Heart right ventricle (tissue), 16 donors: ENCODE measurements around the gene ABHD2. TPM values are rescaled to one million over a fixed set of nuclear protein-coding genes. Genes with fewer than 3 reads are reported as not detected.

Experiments used
- ATAC-seq, 8 donors: fragments of 200-7000 bp; cut with Tn5 transposase; one replicate each; pipeline ENCODE4 v1.9.1; 2020; ENCODE audit warnings: mild to moderate bottlenecking in 8 of 8, moderate library complexity in 8 of 8, moderate number of reproducible peaks in 1 of 8
- DNase-seq, 2 donors: peaks; one replicate each; pipeline ENCODE4 v3.0.0-alpha.2; 2020
- H3K27ac ChIP-seq, 10 donors: fragments of 200-600 bp; sonication (generic) in 2 of 10; one replicate each; pipeline versions ENCODE4 v1.5.0 to v1.8.0; 2020 to 2022; ENCODE audit warnings: mild to moderate bottlenecking in 3 of 10
- H3K27me3 ChIP-seq, 7 donors: fragments of 200-600 bp; one replicate each; pipeline ENCODE4 v1.8.0; 2021 to 2022; ENCODE audit warnings: mild to moderate bottlenecking in 2 of 7
- H3K36me3 ChIP-seq, 9 donors: fragments of 200-600 bp; sonication (generic) in 1 of 9; one replicate each; pipeline versions ENCODE4 v1.5.0 to v1.8.0; 2020 to 2022; ENCODE audit warnings: mild to moderate bottlenecking in 2 of 9
- H3K4me1 ChIP-seq, 9 donors: fragments of 200-600 bp; sonication (generic) in 1 of 9; one replicate each; pipeline versions ENCODE4 v1.5.0 to v1.8.0; 2020 to 2022; ENCODE audit warnings: mild to moderate bottlenecking in 4 of 9
- H3K4me3 ChIP-seq, 10 donors: fragments of 200-600 bp; sonication (generic) in 2 of 10; one replicate each; pipeline versions ENCODE4 v1.5.0 to v1.8.0; 2020 to 2022; ENCODE audit warnings: mild to moderate bottlenecking in 7 of 10, moderate library complexity in 2 of 10
- H3K9me3 ChIP-seq, 11 donors: fragments of 200-600 bp in 10 of 11; sonication (generic) in 2 of 11; one replicate each; pipeline versions ENCODE4 v1.5.0 to v1.8.0; 2013 to 2022; ENCODE audit warnings: mild to moderate bottlenecking in 2 of 11, control low read depth in 1 of 11, moderate library complexity in 1 of 11
- CTCF ChIP-seq, 9 donors: fragments of 200-600 bp; sonication (generic) in 2 of 9; IDR thresholded peaks; one replicate each; pipeline versions ENCODE4 v1.5.0 to v1.8.0; 2021 to 2022; ENCODE audit warnings: antibody characterized with exemption in 9 of 9, mild to moderate bottlenecking in 5 of 9, moderate library complexity in 1 of 9
- WGBS, 2 donors: extraction: QIAGEN DNeasy Blood & Tissue Kit; methylation state at CpG; one replicate each; pipeline ENCODE4 v1.1.7; 2013; ENCODE audit warnings: inconsistent platforms in 1 of 2; 5-methylcytosine and 5-hydroxymethylcytosine counted together
- intact Hi-C, 10 donors: fragments of 100-400 bp; cut with DNase I; formaldehyde crosslinking; loops; one replicate each; pipeline versions ENCODE4 v1.11.1 to v1.14.2; 2022
- long read RNA-seq, 3 donors: library from polyadenylated mRNA; unstranded; transcript quantifications; one replicate each; pipeline ENCODE4 v2.0.0, GENCODE V29; 2020 to 2021
- polyA plus RNA-seq, 2 donors: library from polyadenylated mRNA; stranded (reverse); fragments of 200-250 nt; gene quantifications; one replicate each; pipeline ENCODE4 v1.2.3, GENCODE V29; 2013
- total RNA-seq, 10 donors: library from RNA; stranded (reverse); fragmentation: NEBNext Ultra II Directional in 3 of 10; extraction: Animal tissue kit (Norgen Biotek cat#: 25700) in 3 of 10; gene quantifications; one replicate each; pipeline versions ENCODE4 v1.2.1 to v1.2.4, GENCODE V29; 2021 to 2023
- donor health status: Arrhythmogenic right ventricular cardiomyopathy.
- donor health status: ischemic (EF 13 %, LVEDD 7.1; RV severe dilation, severe dysfunction).
- donor health status: healthy with polysubstance abuse.
- donor health status: DM: no; HTN: yes; CAD: no.
- donor health status: DM: no; HTN: no; CAD: no.
- donor health status: ischemic (EF 25% LVEDD 6.9; RV normal size, moderate dysfunction).
- donor health status: ischemic (EF 25% LVEDD 5.7; RV mildly dilated, moderate dysfunction).
- donor health status: healthy.
- donor health status: DM: yes; HTN: yes; CAD: no.
- donor health status: Ischemic cardiomyopathy.
- donor health status: ischemic (EF 35%, LVEDD 5.7; RV mildly dilated, moderate dysfunction).
- donor health status: nonischemic (EF 11% LVEDD 7.7; RV severe dilation, severe dysfunction).
- donor health status: DM: yes; HTN: yes; CAD: no.
- donor health status: PGD.
- donor health status: ischemic (EF 29% LVEDD 5.4; RV normal size, mild dysfunction).
- donor health status: nonischemic (EF 23%, LVEDD 6.1; RV moderate dilation, normal function).

ABHD2 gene
- total RNA-seq (100 to 1,000 TPM in 8 of 10 donors, 10 to 100 TPM in 2; 74.9 to 201 (median 123) TPM), polyA plus RNA-seq (10 to 100 TPM in 1 of 2 donors, 1 to 10 TPM in 1; 9.1 to 41.6 TPM)
- long read RNA-seq, donor 1, full-length matches to known transcripts, result 11 of 49 reads
- long read RNA-seq, donor 1, partial matches to known transcripts, result 6 of 49 reads
- long read RNA-seq, donor 1, other reads (novel, unspliced or antisense), result 32 of 49 reads
- long read RNA-seq, donor 2, full-length matches to known transcripts, result 7 of 48 reads
- long read RNA-seq, donor 2, partial matches to known transcripts, result 2 of 48 reads
- long read RNA-seq, donor 2, other reads (novel, unspliced or antisense), result 39 of 48 reads
- long read RNA-seq, donor 3, full-length matches to known transcripts, result 32 of 171 reads
- long read RNA-seq, donor 3, partial matches to known transcripts, result 33 of 171 reads
- long read RNA-seq, donor 3, other reads (novel, unspliced or antisense), result 106 of 171 reads

GRCh38 chr15:89087830-89088604 lies at the start of gene ABHD2:
TSS of gene ABHD2 (plus strand) at chr15:89088456. CDS start at chr15:89116328, 27,872 bp downstream.
- 0 to 1% methylated on average over 51 of the region's 51 CpGs for WGBS, 2 donors

GRCh38 chr15:89039142-89039541 lies 49.1 kb upstream of the ABHD2 start:
- Histone ChIP-seq H3K27ac (no peak overlapping the region), H3K9me3 (no peaks in the 10 kb centered on the region), H3K4me3 (no peak overlapping the region), H3K27me3 (no peaks in the 10 kb centered on the region), H3K4me1 (peaks cover 0 to 5% (median 0%) of the 10 kb centered on the region in 9 donors), H3K36me3 (no peaks in the 10 kb centered on the region)
- DNase-seq (no peak), ATAC-seq (no peak)
- no peak for TF ChIP-seq CTCF (IDR thresholded peaks at IDR 0.05)
- intact Hi-C loops, result no loop called here
- 89 to 93% methylated on average over 5 of the region's 5 CpGs for WGBS, 2 donors

More at GRCh38 chr15:89087830-89088604, at the start of gene ABHD2:
- Histone ChIP-seq H3K36me3 (no peaks in the 10 kb centered on the region), H3K9me3 (no peaks in the 10 kb centered on the region), H3K4me3 (peak within 1 kb of the TSS; percentile 79 to 98 (median 90)), H3K27me3 (no peaks in the 10 kb centered on the region), H3K4me1 (peaks cover 0 to 68% (median 46%) of the 10 kb centered on the region in 9 donors), H3K27ac (peak within 1 kb of the TSS; percentile 91 to 98 (median 96))
- ATAC-seq (peak; percentile 90 to 96 (median 94)), DNase-seq (peak; percentile 99 to 100)
- TF ChIP-seq CTCF (IDR thresholded peaks at IDR 0.05), result no peak
- intact Hi-C loops, result loop anchor here in 8 of 10 donors (2.0 to 10.0 kb wide), 6 partner anchors 39 to 87 kb away; no protein-coding TSS in a partner anchor

GRCh38 chr15:89041507-89041906 lies 46.7 kb upstream of the ABHD2 start:
- DNase-seq (no peak), ATAC-seq (peak in 2 of 8 donors; percentile 25 to 38)
- no peaks in the 10 kb centered on the region for H3K36me3 ChIP-seq
- H3K4me3 ChIP-seq, result peak overlapping the region in 1 of 10 donors; percentile 3
- H3K27me3 ChIP-seq, result no peaks in the 10 kb centered on the region
- WGBS, 2 donors, result 86 to 90% methylated on average over 5 of the region's 5 CpGs
- H3K27ac ChIP-seq, result peak overlapping the region in 1 of 10 donors; percentile 12
- H3K4me1 ChIP-seq, result peaks cover 0 to 5% (median 0%) of the 10 kb centered on the region in 9 donors
- intact Hi-C loops, result no loop called here
- no peak for TF ChIP-seq CTCF (IDR thresholded peaks at IDR 0.05)
- no peaks in the 10 kb centered on the region for H3K9me3 ChIP-seq

- WGBS, 2 donors, result 89% methylated on average over 5 of the region's 5 CpGs
- Histone ChIP-seq H3K9me3 (no peaks in the 10 kb centered on the region), H3K4me3 (no peak overlapping the region), H3K27ac (no peak overlapping the region), H3K4me1 (peaks cover 0 to 5% (median 0%) of the 10 kb centered on the region in 9 donors), H3K36me3 (no peaks in the 10 kb centered on the region), H3K27me3 (no peaks in the 10 kb centered on the region)
- TF ChIP-seq CTCF (IDR thresholded peaks at IDR 0.05), result no peak
- intact Hi-C loops, result no loop called here
- no peak for DNase-seq
- no peak for ATAC-seq
Observed at GRCh38 chr15:89042387-89042786, 45.9 kb upstream of the ABHD2 start.
